CD4-positive, CD25-positive, alpha-beta regulatory T cell (primary cell): Measurements from ENCODE around the gene TBX4. TPM values are rescaled to one million over a fixed set of nuclear protein-coding genes. Genes with fewer than 3 reads are reported as not detected.

Experiments used
- ATAC-seq, 2 donors: fragments of 150-1000 bp; cut with Tn5 transposase; one replicate each; pipeline ENCODE4 v1.10.0; 2021; ENCODE audit warnings: low read depth in 2 of 2, moderate number of reproducible peaks in 2 of 2, moderate library complexity in 1 of 2
- DNase-seq, 3 donors: peaks; one replicate each; pipeline versions ENCODE4 v3.0.0 to v3.0.0-alpha.2; 2012 to 2022; ENCODE audit warnings: mixed read lengths in 1 of 3
- H3K27ac ChIP-seq: one replicate; pipeline ENCODE4 v1.7.0; 2013; ENCODE audit warnings: mild to moderate bottlenecking, low read length; ENCODE audit not compliant: insufficient read depth, poor library complexity, severe bottlenecking
- H3K27me3 ChIP-seq: one replicate; pipeline ENCODE4 v1.7.0; 2013; ENCODE audit warnings: low read length; ENCODE audit not compliant: control insufficient read depth, insufficient read depth
- H3K36me3 ChIP-seq: one replicate; pipeline ENCODE4 v1.7.0; 2013; ENCODE audit warnings: mild to moderate bottlenecking, low read length, moderate library complexity; ENCODE audit not compliant: control insufficient read depth, insufficient read depth
- H3K4me1 ChIP-seq: 2 replicates; pipeline ENCODE4 v1.7.0; 2013; ENCODE audit warnings: mild to moderate bottlenecking, low read length; ENCODE audit not compliant: insufficient read depth, control insufficient read depth, poor library complexity, severe bottlenecking
- H3K4me3 ChIP-seq: one replicate; pipeline ENCODE4 v1.7.0; 2013; ENCODE audit warnings: low read depth, mild to moderate bottlenecking, low read length, moderate library complexity
- H3K9me3 ChIP-seq, 2 experiments: 1 replicate in 1 of 2; 2 replicates in 1 of 2; pipeline ENCODE4 v1.7.0; 2013; ENCODE audit warnings: low read length in 2 of 2, mild to moderate bottlenecking in 1 of 2, moderate library complexity in 1 of 2; ENCODE audit not compliant: control insufficient read depth in 2 of 2
- H3K27ac Mint-ChIP-seq, 3 donors: one replicate each; pipeline ENCODE4 v1.8.0; 2020 to 2022; ENCODE audit warnings: mild to moderate bottlenecking in 3 of 3, mixed read lengths in 3 of 3, moderate library complexity in 2 of 3
- H3K27me3 Mint-ChIP-seq: one replicate; pipeline ENCODE4 v1.8.0; 2022; ENCODE audit warnings: mild to moderate bottlenecking, mixed read lengths
- H3K36me3 Mint-ChIP-seq: one replicate; pipeline ENCODE4 v1.8.0; 2020; ENCODE audit warnings: mixed read lengths
- H3K4me1 Mint-ChIP-seq, 4 donors: one replicate each; pipeline ENCODE4 v1.8.0; 2020 to 2022; ENCODE audit warnings: mixed read lengths in 4 of 4, mild to moderate bottlenecking in 1 of 4
- H3K4me3 Mint-ChIP-seq, 4 donors: one replicate each; pipeline ENCODE4 v1.8.0; 2020 to 2022; ENCODE audit warnings: mild to moderate bottlenecking in 4 of 4, mixed read lengths in 4 of 4, moderate library complexity in 3 of 4
- H3K9me3 Mint-ChIP-seq, 7 donors: one replicate each; pipeline ENCODE4 v1.8.0; 2020 to 2022; ENCODE audit warnings: mixed read lengths in 7 of 7, mild to moderate bottlenecking in 3 of 7, moderate library complexity in 2 of 7
- polyA plus RNA-seq, 4 donors: library from polyadenylated mRNA; unstranded; fragments of 300-500 nt; fragmentation: Illumina TruSeq; gene quantifications; one replicate each; pipeline ENCODE4 v1.2.3, GENCODE V29; 2021
- total RNA-seq: library from RNA; stranded (reverse); gene quantifications from one replicate; pipeline ENCODE4 v1.2.3, GENCODE V29; 2022

Gene TBX4
- total and polyA plus RNA-seq, 5 donors from 2014 or later, result not detected

DNA sequence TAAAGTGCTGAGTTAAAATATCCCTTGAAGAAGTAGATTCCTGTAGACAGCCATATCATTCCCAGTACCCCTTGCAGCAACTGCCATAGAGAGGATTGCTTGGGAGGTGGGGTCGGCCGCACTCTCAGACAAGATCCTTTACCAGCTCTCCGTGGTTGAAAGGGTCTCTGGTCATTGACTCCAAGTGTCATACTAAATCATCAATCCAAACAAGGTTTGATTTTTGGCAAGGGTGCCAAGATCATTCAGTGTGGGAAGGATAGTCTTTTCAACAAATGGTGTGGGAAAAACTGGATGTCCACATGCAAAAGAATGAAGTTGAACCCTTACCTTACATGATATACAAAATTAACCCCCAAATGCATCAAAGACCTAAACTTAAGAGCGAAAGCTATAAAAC lies 30.8 kb upstream of the TBX4 start:
- Mint-ChIP-seq H3K4me1 (no peaks in the 10 kb centered on the region), H3K27ac (no peak overlapping the region), H3K27me3 (peaks cover 38% of the 10 kb centered on the region), H3K36me3 (no peaks in the 10 kb centered on the region), H3K9me3 (peaks cover 0 to 1% (median 0%) of the 10 kb centered on the region in 7 donors), H3K4me3 (no peak overlapping the region)
- no peak overlapping the region for H3K27ac ChIP-seq
- no peak overlapping the region for H3K4me3 ChIP-seq
- ATAC-seq (no peak), DNase-seq (no peak)
- peaks cover 7% of the 10 kb centered on the region for H3K27me3 ChIP-seq
- H3K9me3 ChIP-seq, result no peaks in the 10 kb centered on the region
- H3K36me3 ChIP-seq, result no peaks in the 10 kb centered on the region
- H3K4me1 ChIP-seq, result no peaks in the 10 kb centered on the region

DNA sequence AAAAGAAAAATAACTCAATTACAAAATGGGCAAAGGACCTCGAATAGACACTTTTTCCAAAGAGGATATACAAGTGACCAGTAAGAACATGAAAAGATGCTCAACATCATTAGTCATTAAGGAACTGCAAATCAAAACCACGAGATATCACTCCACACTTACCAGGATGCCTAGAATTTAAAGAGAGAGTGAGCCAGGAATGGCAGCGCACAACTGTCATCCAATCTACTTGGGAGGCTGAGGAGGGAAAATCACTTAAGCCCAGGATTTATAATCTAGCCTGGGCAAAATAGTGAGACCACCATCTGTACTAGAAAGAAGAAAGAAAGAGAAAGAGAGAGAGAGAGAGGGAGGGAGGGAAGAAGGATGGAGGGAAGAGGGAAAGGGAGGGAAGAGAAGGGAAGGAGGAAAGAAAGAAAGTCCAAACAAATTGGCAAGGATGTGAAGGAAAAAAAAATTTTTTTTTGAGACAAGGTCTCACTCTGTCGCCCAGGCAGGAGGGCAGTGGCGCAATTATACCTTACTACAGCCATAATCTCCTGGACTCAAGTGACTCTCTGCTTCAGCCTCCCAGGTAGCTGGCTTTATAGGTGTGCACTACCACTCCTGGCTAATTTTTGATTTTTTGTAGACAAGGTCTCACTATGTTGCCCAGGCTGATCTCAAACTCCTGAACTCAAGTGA lies 30.0 kb upstream of the TBX4 start:
- Mint-ChIP-seq H3K27me3 (peaks cover 38% of the 10 kb centered on the region), H3K27ac (no peak overlapping the region), H3K4me1 (no peaks in the 10 kb centered on the region), H3K4me3 (no peak overlapping the region), H3K36me3 (no peaks in the 10 kb centered on the region), H3K9me3 (peaks cover 0 to 1% (median 0%) of the 10 kb centered on the region in 7 donors)
- Histone ChIP-seq H3K9me3 (no peaks in the 10 kb centered on the region), H3K27me3 (peaks cover 7% of the 10 kb centered on the region), H3K36me3 (no peaks in the 10 kb centered on the region), H3K4me1 (no peaks in the 10 kb centered on the region), H3K27ac (no peak overlapping the region), H3K4me3 (no peak overlapping the region)
- ATAC-seq, result no peak
- DNase-seq, result no peak

DNA sequence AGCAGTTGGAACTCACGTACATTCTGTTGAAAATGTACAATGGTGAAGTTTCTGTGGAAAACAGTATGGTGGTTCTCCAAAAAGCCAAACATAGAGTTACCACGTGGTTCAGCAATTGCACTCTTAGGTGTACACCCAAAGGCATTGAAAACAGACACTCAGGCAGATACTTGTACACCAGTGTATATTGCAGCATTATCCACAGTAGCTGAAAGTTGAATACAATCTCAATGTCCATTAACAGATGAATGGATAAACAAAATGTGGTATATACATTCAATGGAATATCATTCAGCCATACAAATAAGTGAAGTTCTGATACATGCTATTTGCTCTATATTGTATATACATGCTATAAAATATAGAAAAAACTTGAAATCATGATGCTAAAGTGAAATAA lies 29.4 kb upstream of the TBX4 start:
- peaks cover 7% of the 10 kb centered on the region for H3K27me3 ChIP-seq
- Mint-ChIP-seq H3K4me1 (no peaks in the 10 kb centered on the region), H3K27me3 (peaks cover 37% of the 10 kb centered on the region), H3K4me3 (no peak overlapping the region), H3K9me3 (peaks cover 0 to 1% (median 0%) of the 10 kb centered on the region in 7 donors), H3K36me3 (no peaks in the 10 kb centered on the region), H3K27ac (no peak overlapping the region)
- H3K36me3 ChIP-seq, result no peaks in the 10 kb centered on the region
- H3K9me3 ChIP-seq, result no peaks in the 10 kb centered on the region
- H3K4me1 ChIP-seq, result no peaks in the 10 kb centered on the region
- DNase-seq (no peak), ATAC-seq (no peak)
- H3K27ac ChIP-seq, result no peak overlapping the region
- H3K4me3 ChIP-seq, result no peak overlapping the region

DNA sequence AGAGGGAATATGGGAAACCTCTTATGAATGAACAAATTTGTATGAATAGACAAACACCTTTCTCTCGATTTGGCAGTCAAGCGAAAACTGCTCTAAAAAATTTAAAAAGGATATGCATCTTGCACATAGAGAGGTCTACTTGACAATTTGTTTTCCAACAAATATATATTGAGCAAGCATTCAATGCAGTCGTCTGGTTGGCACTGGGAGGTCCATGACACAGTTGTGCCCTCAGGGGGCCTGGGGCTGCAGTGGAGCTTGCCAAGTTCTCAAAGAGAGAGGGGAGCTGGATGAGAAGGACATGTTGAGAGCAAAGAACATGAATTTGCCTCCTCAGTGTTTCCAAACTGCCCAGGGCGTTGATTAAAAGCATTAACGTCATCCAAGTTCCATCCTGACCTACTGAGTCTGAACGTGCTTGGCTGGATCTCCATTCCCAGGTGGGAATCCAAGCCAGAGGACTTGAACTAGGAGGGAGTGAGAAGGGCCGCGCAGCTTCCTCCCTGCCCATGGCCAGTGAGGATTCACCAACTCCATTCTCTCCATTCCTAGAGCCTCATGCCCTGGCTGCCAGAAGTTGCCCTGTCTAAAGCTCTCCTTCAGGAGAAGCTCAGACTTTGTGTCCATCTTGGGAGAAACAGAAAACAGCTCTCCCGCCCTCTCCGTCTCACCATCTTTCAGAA lies 28.1 kb upstream of the TBX4 start:
- H3K9me3 Mint-ChIP-seq, result peaks cover 0 to 3% (median 0%) of the 10 kb centered on the region in 7 donors
- H3K27me3 Mint-ChIP-seq, result peaks cover 24% of the 10 kb centered on the region
- H3K27ac Mint-ChIP-seq, result no peak overlapping the region
- DNase-seq, result no peak
- Histone ChIP-seq H3K36me3 (no peaks in the 10 kb centered on the region), H3K4me3 (no peak overlapping the region), H3K4me1 (no peaks in the 10 kb centered on the region), H3K27ac (no peak overlapping the region), H3K27me3 (peaks cover 11% of the 10 kb centered on the region), H3K9me3 (no peaks in the 10 kb centered on the region)
- no peak overlapping the region for H3K4me3 Mint-ChIP-seq
- H3K4me1 Mint-ChIP-seq, result no peaks in the 10 kb centered on the region
- H3K36me3 Mint-ChIP-seq, result no peaks in the 10 kb centered on the region
- no peak for ATAC-seq

DNA sequence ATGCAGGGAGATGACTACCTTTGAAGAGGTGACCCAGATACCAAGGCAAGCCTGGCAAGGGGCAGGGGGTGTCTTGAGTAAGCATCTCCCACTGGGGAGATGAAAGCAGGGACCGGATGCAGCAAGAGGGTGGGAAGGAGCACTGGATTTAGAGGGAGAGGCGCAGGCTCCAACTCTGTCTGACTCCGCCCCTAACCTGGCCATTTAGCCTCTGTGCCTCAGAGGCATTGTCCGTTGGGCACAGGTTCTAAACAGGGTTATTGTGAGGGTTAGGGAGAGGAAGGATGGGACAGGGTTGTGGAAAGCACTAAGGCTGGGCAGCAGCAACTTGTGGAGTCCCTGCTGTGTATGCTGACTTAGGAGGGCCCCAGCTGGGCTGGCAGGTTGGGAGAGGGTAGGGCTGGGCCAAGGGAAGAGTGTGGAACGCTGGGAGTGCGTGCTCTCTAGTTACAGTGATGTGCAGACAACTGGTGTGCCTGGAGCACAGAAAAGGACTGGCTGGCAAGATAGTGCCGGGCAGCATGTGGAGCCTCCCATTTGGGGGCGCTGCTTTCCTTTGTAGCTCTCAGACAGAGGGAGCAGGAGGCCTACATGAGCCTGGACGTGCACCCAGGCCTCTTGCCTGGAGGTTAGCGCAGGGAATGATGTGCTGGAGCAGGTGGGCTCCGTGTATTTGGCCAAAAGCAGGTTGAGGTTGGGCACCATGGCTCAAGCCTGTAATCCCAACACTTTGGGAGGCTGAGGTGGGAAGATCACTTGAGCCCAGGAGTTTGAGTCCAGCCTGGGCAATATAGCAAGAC lies 26.3 kb upstream of the TBX4 start:
- H3K9me3 Mint-ChIP-seq, result peaks cover 0 to 3% (median 0%) of the 10 kb centered on the region in 7 donors
- H3K27me3 Mint-ChIP-seq, result peaks cover 13% of the 10 kb centered on the region
- ATAC-seq, result no peak

DNA sequence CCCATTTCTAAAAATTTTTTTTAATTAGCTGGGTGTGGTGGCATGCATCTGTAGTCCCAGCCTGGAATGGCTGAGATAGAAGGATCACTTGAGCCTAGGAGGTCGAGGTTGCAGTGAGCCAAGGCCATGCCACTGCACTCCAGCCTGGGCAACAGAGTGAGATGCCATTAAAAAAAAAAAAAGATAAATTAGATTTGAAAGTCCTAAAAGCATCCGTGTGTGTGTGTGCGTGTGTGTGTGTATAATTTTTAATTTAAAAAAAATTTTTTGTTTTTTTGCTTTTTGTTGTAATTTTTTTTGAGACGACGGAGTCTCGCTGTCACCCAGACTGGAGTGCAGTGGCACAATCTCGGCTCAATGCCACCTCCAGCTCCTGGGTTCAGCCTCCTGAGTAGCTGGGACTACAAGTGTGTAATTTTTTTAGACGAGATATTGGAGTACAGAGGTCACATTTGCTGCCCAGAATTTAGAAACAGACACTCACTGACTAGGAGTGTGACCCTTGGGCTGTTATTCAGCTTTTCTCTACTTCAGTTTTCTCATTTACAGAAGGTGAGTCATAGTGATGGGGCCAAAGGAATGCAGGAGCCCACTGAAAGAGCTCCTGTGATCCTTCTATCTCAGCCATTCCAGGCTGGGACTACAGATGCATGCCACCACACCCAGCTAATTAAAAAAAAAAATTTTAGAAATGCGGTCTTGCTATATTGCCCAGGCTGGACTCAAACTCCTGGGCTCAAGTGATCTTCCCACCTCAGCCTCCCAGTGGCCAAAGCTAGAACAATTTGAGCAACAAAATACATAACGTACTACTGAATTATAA lies 25.5 kb upstream of the TBX4 start:
- H3K36me3 Mint-ChIP-seq, result no peaks in the 10 kb centered on the region

More for the DNA sequence above, 26.3 kb upstream of the TBX4 start:
- Histone ChIP-seq H3K27me3 (peaks cover 4% of the 10 kb centered on the region), H3K9me3 (no peaks in the 10 kb centered on the region), H3K4me1 (no peaks in the 10 kb centered on the region), H3K36me3 (no peaks in the 10 kb centered on the region), H3K4me3 (no peak overlapping the region), H3K27ac (no peak overlapping the region)
- Mint-ChIP-seq H3K4me1 (no peaks in the 10 kb centered on the region), H3K4me3 (no peak overlapping the region), H3K27ac (no peak overlapping the region), H3K36me3 (no peaks in the 10 kb centered on the region)
- DNase-seq, result no peak

DNA sequence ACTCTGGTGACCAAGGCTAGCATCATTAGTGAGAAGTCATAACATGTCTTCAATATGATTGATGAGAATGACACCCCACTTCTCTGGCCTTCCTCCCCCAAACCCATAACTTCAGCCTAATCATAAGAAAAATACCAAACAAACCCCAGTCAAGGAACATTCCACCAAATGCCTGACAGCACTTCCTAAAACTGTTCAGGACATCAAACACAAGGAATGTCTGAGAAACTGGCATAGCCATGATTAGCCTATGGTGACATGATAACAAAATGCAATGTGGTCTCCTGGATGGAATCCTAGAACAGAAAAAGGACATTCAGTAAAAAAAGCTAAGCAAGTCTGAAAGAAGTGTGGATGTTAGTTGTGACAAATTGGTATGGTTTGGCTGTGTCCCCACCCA lies 24.7 kb upstream of the TBX4 start:
- no peaks in the 10 kb centered on the region for H3K4me1 ChIP-seq
- ATAC-seq (no peak), DNase-seq (no peak)
- Mint-ChIP-seq H3K36me3 (no peaks in the 10 kb centered on the region), H3K4me1 (no peaks in the 10 kb centered on the region), H3K27me3 (peaks cover 15% of the 10 kb centered on the region), H3K9me3 (peaks cover 0 to 3% (median 0%) of the 10 kb centered on the region in 7 donors), H3K27ac (no peak overlapping the region), H3K4me3 (no peak overlapping the region)
- H3K9me3 ChIP-seq, result no peaks in the 10 kb centered on the region
- H3K27ac ChIP-seq, result no peak overlapping the region
- no peaks in the 10 kb centered on the region for H3K36me3 ChIP-seq
- H3K27me3 ChIP-seq, result peaks cover 4% of the 10 kb centered on the region
- H3K4me3 ChIP-seq, result no peak overlapping the region

More for the DNA sequence above, 25.5 kb upstream of the TBX4 start:
- H3K27ac ChIP-seq, result no peak overlapping the region
- peaks cover 17% of the 10 kb centered on the region for H3K27me3 Mint-ChIP-seq
- H3K27ac Mint-ChIP-seq, result no peak overlapping the region
- no peaks in the 10 kb centered on the region for H3K4me1 Mint-ChIP-seq
- H3K4me1 ChIP-seq, result no peaks in the 10 kb centered on the region
- ATAC-seq, result no peak
- no peaks in the 10 kb centered on the region for H3K36me3 ChIP-seq
- peaks cover 0 to 3% (median 0%) of the 10 kb centered on the region in 7 donors for H3K9me3 Mint-ChIP-seq
- H3K4me3 Mint-ChIP-seq, result no peak overlapping the region
- H3K9me3 ChIP-seq, result no peaks in the 10 kb centered on the region
- H3K27me3 ChIP-seq, result peaks cover 4% of the 10 kb centered on the region
- no peak overlapping the region for H3K4me3 ChIP-seq
- DNase-seq, result no peak
